Activated CD8-positive, alpha-beta memory T cell treated with anti-CD3 and anti-CD28 coated beads, Interleukin-2, amount 10 ng/mL, durations not matched to agents 7 days and 5 days (primary cell): ENCODE data around the gene ETV6. TPM values are rescaled to one million over a fixed set of nuclear protein-coding genes. Genes with fewer than 3 reads are reported as not detected.

Experiments
- ATAC-seq: fragments of 150-1000 bp; cut with Tn5 transposase; one replicate; pipeline ENCODE4 v1.10.0; 2021; ENCODE audit warnings: moderate library complexity
- CTCF ChIA-PET: fragments of 350-600 bp; sonication (Branson Sonifier 250); formaldehyde crosslinking; loops from one replicate; lab custom pipeline; 2021; ENCODE audit warnings: antibody characterized with exemption; lab: Charles Lee
- DNase-seq: peaks from one replicate; pipeline ENCODE4 v3.0.0-alpha.2; 2020
- H3K27ac Mint-ChIP-seq: one replicate; pipeline ENCODE4 v1.8.0; 2021; ENCODE audit warnings: mild to moderate bottlenecking, mixed read lengths
- H3K27me3 Mint-ChIP-seq: one replicate; pipeline ENCODE4 v1.8.0; 2021; ENCODE audit warnings: mixed read lengths
- H3K36me3 Mint-ChIP-seq: one replicate; pipeline ENCODE4 v1.8.0; 2021; ENCODE audit warnings: mild to moderate bottlenecking, mixed read lengths
- H3K4me1 Mint-ChIP-seq: one replicate; pipeline ENCODE4 v1.8.0; 2021; ENCODE audit warnings: mixed read lengths
- H3K4me3 Mint-ChIP-seq: one replicate; pipeline ENCODE4 v1.8.0; 2021; ENCODE audit warnings: mild to moderate bottlenecking, moderate library complexity, mixed read lengths
- H3K9me3 Mint-ChIP-seq: one replicate; pipeline ENCODE4 v1.8.0; 2022; ENCODE audit warnings: low read depth, mixed read lengths
- total RNA-seq, 2 experiments: library from RNA; stranded (reverse); gene quantifications; one replicate each; pipeline ENCODE4 v1.2.3, GENCODE V29; 2021

Gene ETV6
- total RNA-seq, 2 experiments from 2014 or later: 29.4 to 32.6 TPM

GRCh38 chr12:11663130-11663529 is 13.7 kb downstream of the ETV6 start:
- peaks cover 31% of the 10 kb centered on the region for H3K36me3 Mint-ChIP-seq

GRCh38 chr12:11664101-11664500 is 14.6 kb downstream of the ETV6 start:
- no peaks in the 10 kb centered on the region for H3K27me3 Mint-ChIP-seq
- ATAC-seq (no peak), DNase-seq (no peak)
- H3K27ac Mint-ChIP-seq: no peak overlapping the region
- H3K4me1 Mint-ChIP-seq: peaks cover 12% of the 10 kb centered on the region
- CTCF ChIA-PET: no interaction called here
- peaks cover 34% of the 10 kb centered on the region for H3K36me3 Mint-ChIP-seq
- H3K4me3 Mint-ChIP-seq: no peak overlapping the region
- H3K9me3 Mint-ChIP-seq: no peaks in the 10 kb centered on the region

More at GRCh38 chr12:11663130-11663529, 13.7 kb downstream of the ETV6 start:
- Mint-ChIP-seq H3K27ac (no peak overlapping the region), H3K4me1 (peaks cover 17% of the 10 kb centered on the region), H3K27me3 (no peaks in the 10 kb centered on the region), H3K9me3 (no peaks in the 10 kb centered on the region), H3K4me3 (no peak overlapping the region)
- CTCF ChIA-PET: no interaction called here
- no peak for ATAC-seq
- DNase-seq: no peak

- ATAC-seq (no peak), DNase-seq (no peak)
- Mint-ChIP-seq H3K4me3 (no peak overlapping the region), H3K27me3 (no peaks in the 10 kb centered on the region), H3K27ac (no peak overlapping the region), H3K9me3 (no peaks in the 10 kb centered on the region), H3K36me3 (peaks cover 26% of the 10 kb centered on the region), H3K4me1 (peaks cover 6% of the 10 kb centered on the region)
- CTCF ChIA-PET: no interaction called here
Observed at GRCh38 chr12:11666131-11667050, 16.9 kb downstream of the ETV6 start.

DNA sequence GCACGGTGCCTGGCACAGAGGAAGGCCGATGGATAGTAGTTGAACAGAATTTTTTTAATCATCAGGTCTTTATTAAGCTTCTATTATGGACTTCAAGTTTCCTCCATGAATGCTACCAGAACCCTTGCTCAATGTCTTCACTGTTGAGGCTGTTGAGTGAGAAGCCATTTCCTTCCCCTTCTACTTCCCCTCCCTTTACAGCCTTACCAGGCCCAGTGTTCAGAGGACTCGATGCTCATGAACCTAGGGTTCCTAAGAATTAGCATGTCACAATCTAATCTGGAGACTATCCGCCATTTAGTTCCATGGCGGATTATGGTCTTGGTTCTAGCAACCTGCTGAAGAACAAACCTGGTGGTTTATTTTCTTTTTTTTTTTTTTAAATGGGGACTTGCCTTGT is 17.7 kb downstream of the ETV6 start:
- H3K4me1 Mint-ChIP-seq: peaks cover 4% of the 10 kb centered on the region
- DNase-seq: no peak
- no peak overlapping the region for H3K27ac Mint-ChIP-seq
- no peak overlapping the region for H3K4me3 Mint-ChIP-seq
- peaks cover 19% of the 10 kb centered on the region for H3K36me3 Mint-ChIP-seq
- CTCF ChIA-PET: no interaction called here
- no peaks in the 10 kb centered on the region for H3K9me3 Mint-ChIP-seq
- no peak for ATAC-seq
- H3K27me3 Mint-ChIP-seq: no peaks in the 10 kb centered on the region

DNA sequence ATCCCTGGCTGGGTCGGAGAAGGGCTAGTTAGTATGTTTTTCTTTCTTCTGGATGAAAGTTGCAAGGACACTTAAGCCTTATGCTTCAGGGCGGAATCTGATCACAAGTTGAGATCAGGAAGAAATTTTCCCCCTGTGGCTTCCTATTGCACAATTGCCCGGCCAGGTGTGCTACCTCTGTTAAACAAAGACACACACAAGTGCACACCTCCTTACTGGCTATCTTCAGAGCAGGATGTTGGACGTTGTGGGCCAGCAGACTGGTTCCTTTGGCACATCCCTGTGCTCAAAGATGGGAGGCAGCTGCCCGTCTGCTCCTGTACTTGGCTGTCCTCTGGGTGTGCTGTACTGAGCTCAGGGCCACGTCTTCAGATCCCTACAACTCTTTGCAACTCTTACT is 19.1 kb downstream of the ETV6 start:
- peaks cover 6% of the 10 kb centered on the region for H3K4me1 Mint-ChIP-seq
- H3K9me3 Mint-ChIP-seq: no peaks in the 10 kb centered on the region
- no peaks in the 10 kb centered on the region for H3K27me3 Mint-ChIP-seq
- H3K27ac Mint-ChIP-seq: no peak overlapping the region
- CTCF ChIA-PET: no interaction called here
- peaks cover 14% of the 10 kb centered on the region for H3K36me3 Mint-ChIP-seq
- ATAC-seq (no peak), DNase-seq (no peak)
- H3K4me3 Mint-ChIP-seq: no peak overlapping the region

DNA sequence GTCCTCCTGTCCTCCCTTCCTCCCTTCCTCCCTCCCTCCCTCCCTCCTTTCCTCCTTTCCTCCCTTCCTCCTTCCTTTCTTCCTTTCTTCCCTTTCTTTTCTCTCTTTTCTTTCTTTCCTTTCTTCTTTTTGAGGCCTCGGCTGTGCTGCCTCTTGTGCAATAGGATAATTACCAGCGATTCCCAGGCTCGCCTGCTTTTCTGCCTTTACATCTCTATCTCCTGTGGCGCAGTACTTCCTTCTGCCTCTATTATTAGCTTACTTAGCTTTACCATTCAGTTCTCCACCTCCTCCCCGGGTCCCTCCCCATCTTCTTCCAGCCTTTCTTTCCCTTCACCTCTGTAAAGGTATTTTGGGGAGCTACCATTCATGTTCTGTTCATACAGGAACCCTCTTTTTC is 19.9 kb downstream of the ETV6 start:
- no peaks in the 10 kb centered on the region for H3K9me3 Mint-ChIP-seq
- DNase-seq (no peak), ATAC-seq (no peak)
- H3K27me3 Mint-ChIP-seq: no peaks in the 10 kb centered on the region
- H3K36me3 Mint-ChIP-seq: peaks cover 11% of the 10 kb centered on the region
- no peak overlapping the region for H3K4me3 Mint-ChIP-seq
- CTCF ChIA-PET: no interaction called here
- no peak overlapping the region for H3K27ac Mint-ChIP-seq
- peaks cover 6% of the 10 kb centered on the region for H3K4me1 Mint-ChIP-seq

GRCh38 chr12:11672256-11673191 is 23.1 kb downstream of the ETV6 start:
- no peaks in the 10 kb centered on the region for H3K27me3 Mint-ChIP-seq
- ATAC-seq (no peak), DNase-seq (no peak)
- peaks cover 7% of the 10 kb centered on the region for H3K4me1 Mint-ChIP-seq
- H3K27ac Mint-ChIP-seq: no peak overlapping the region
- CTCF ChIA-PET: no interaction called here
- H3K36me3 Mint-ChIP-seq: peaks cover 6% of the 10 kb centered on the region
- H3K4me3 Mint-ChIP-seq: no peak overlapping the region
- H3K9me3 Mint-ChIP-seq: no peaks in the 10 kb centered on the region

DNA sequence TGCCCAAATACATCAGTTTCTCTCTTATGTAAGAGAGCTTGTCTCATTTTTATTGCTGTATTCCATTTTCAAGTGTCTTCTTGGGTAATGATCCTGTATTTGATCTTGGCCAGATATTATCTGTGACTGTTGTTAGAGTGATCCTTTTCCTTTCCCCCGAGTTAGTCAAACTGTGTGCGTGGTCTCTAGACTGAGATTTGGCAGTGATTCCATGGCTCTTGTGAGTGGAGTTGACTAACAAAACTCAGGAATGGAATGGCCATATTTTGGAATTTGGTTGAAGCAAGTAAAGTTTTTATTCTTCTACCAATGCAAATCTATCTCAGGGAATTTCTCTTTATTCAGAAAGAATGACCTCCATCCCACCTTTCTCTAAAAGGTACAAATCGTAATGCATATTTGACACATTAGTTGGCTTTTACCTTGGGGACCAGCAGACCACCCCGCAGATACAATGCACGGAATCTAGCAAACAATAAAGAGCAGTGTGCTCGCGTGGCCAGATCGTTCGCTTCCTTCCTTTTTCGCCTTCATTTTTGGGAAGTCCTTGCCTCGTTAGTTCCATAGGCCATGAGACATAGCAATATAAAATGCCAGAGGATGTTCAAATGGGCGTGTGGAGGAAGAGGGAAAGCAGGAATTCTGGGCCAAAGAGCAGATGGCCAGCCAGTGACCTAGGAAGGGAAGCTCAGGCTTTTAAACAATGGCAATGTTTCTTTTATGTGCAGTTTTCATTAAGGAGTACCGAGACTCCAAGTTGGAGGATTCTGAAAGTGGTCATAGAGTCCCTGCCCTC is 24.4 kb downstream of the ETV6 start:
- Mint-ChIP-seq H3K36me3 (peaks cover 11% of the 10 kb centered on the region), H3K4me1 (peaks cover 7% of the 10 kb centered on the region), H3K27ac (no peak overlapping the region), H3K27me3 (no peaks in the 10 kb centered on the region), H3K4me3 (no peak overlapping the region), H3K9me3 (no peaks in the 10 kb centered on the region)
- CTCF ChIA-PET: interaction anchor here (1.3 kb wide), 1 partner anchor 359 kb away, joined by 3 read pairs; no protein-coding TSS in a partner anchor
- ATAC-seq (no peak), DNase-seq (no peak)

GRCh38 chr12:11674894-11675390 is 25.5 kb downstream of the ETV6 start:
- Mint-ChIP-seq H3K4me1 (peaks cover 7% of the 10 kb centered on the region), H3K36me3 (peaks cover 9% of the 10 kb centered on the region), H3K9me3 (no peaks in the 10 kb centered on the region), H3K4me3 (no peak overlapping the region), H3K27ac (no peak overlapping the region), H3K27me3 (no peaks in the 10 kb centered on the region)
- ATAC-seq (no peak), DNase-seq (no peak)
- CTCF ChIA-PET: interaction anchor here (1.3 kb wide), 1 partner anchor 358 kb away, joined by 3 read pairs; no protein-coding TSS in a partner anchor

GRCh38 chr12:11676052-11676451 is 26.6 kb downstream of the ETV6 start:
- H3K27me3 Mint-ChIP-seq: no peaks in the 10 kb centered on the region
- peaks cover 4% of the 10 kb centered on the region for H3K4me1 Mint-ChIP-seq
- H3K9me3 Mint-ChIP-seq: no peaks in the 10 kb centered on the region
- DNase-seq: no peak
- H3K4me3 Mint-ChIP-seq: no peak overlapping the region
- H3K36me3 Mint-ChIP-seq: peaks cover 9% of the 10 kb centered on the region
- no peak for ATAC-seq
- no peak overlapping the region for H3K27ac Mint-ChIP-seq
- CTCF ChIA-PET: no interaction called here

GRCh38 chr12:11677093-11677492 is 27.6 kb downstream of the ETV6 start:
- Mint-ChIP-seq H3K9me3 (no peaks in the 10 kb centered on the region), H3K36me3 (peaks cover 17% of the 10 kb centered on the region), H3K4me3 (no peak overlapping the region), H3K27me3 (no peaks in the 10 kb centered on the region), H3K4me1 (peaks cover 4% of the 10 kb centered on the region), H3K27ac (no peak overlapping the region)
- CTCF ChIA-PET: no interaction called here
- DNase-seq (no peak), ATAC-seq (no peak)

DNA sequence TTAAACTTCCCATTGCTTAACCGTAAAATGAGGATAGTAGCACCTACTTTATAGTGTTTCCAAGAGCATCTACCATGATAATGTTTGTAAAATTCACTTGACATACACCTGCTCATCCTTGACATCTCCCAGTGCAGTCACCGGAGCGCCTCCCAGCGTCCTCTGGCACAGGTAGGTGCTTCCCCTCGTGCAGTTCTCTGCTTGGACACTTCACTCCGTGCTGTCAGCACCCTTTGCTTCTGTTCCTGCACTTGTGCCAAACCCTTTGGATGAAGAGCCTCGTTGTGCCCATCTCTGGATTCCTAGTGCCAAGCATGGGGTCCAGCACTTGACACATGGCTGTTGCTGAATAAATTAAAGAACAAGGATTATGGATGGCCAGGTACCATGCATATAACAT is 28.3 kb downstream of the ETV6 start:
- H3K4me1 Mint-ChIP-seq: peaks cover 4% of the 10 kb centered on the region
- no peak for ATAC-seq

GRCh38 chr12:11678781-11679180 is 29.3 kb downstream of the ETV6 start:
- Mint-ChIP-seq H3K4me3 (no peak overlapping the region), H3K27ac (no peak overlapping the region), H3K27me3 (no peaks in the 10 kb centered on the region), H3K36me3 (peaks cover 21% of the 10 kb centered on the region), H3K4me1 (peaks cover 3% of the 10 kb centered on the region), H3K9me3 (no peaks in the 10 kb centered on the region)
- ATAC-seq (no peak), DNase-seq (no peak)
- CTCF ChIA-PET: interaction anchor here (1.4 kb wide), 1 partner anchor 354 kb away, joined by 3 read pairs; no protein-coding TSS in a partner anchor

More for the DNA sequence above, 28.3 kb downstream of the ETV6 start:
- H3K4me3 Mint-ChIP-seq: no peak overlapping the region
- no peaks in the 10 kb centered on the region for H3K9me3 Mint-ChIP-seq
- H3K27me3 Mint-ChIP-seq: no peaks in the 10 kb centered on the region
- CTCF ChIA-PET: no interaction called here
- no peak for DNase-seq
- no peak overlapping the region for H3K27ac Mint-ChIP-seq
- H3K36me3 Mint-ChIP-seq: peaks cover 20% of the 10 kb centered on the region
